ENCODE results near the gene DNALI1. TPM values are rescaled to one million over a fixed set of nuclear protein-coding genes. Genes with fewer than 3 reads are reported as not detected.

Gene DNALI1
- total RNA-seq, 4 donors from 2014 or later: 0.26 to 13.9 (median 3.9) TPM

- TF ChIP-seq CTCF (IDR thresholded peaks at IDR 0.05) (no peak), POLR2A (IDR thresholded peaks at IDR 0.05) (no peak)
- no peaks in the 10 kb centered on the region for H3K27me3 ChIP-seq
- no peaks in the 10 kb centered on the region for H3K36me3 ChIP-seq
- no peaks in the 10 kb centered on the region for H3K9me3 ChIP-seq
- intact Hi-C loops (cut with DNase I; ENCODE audit: low total_unique reads): no loop called here
- no peak overlapping the region for H3K27ac ChIP-seq
- H3K4me3 ChIP-seq: no peak overlapping the region
- DNase-seq: no peak
- peaks cover 6 to 12% of the 10 kb centered on the region in 2 donors for H3K4me1 ChIP-seq
Measured at GRCh38 chr1:37601441-37601840, 44.7 kb downstream of the DNALI1 start.

- H3K4me1 ChIP-seq: peaks cover 6 to 18% of the 10 kb centered on the region in 2 donors
- H3K4me3 ChIP-seq: no peak overlapping the region
- intact Hi-C loops (cut with DNase I; ENCODE audit: low total_unique reads): no loop called here
- DNase-seq: no peak
- TF ChIP-seq CTCF (IDR thresholded peaks at IDR 0.05) (peak; percentile 50 to 67 (median 57)), POLR2A (IDR thresholded peaks at IDR 0.05) (no peak)
- no peaks in the 10 kb centered on the region for H3K27me3 ChIP-seq
- no peaks in the 10 kb centered on the region for H3K9me3 ChIP-seq
- H3K36me3 ChIP-seq: no peaks in the 10 kb centered on the region
- no peak overlapping the region for H3K27ac ChIP-seq
Measured at GRCh38 chr1:37602750-37603694, 46.3 kb downstream of the DNALI1 start.

GRCh38 chr1:37605061-37605650, 48.4 kb downstream of the DNALI1 start:
- no peaks in the 10 kb centered on the region for H3K9me3 ChIP-seq
- no peak overlapping the region for H3K4me3 ChIP-seq
- H3K4me1 ChIP-seq: peaks cover 6 to 18% of the 10 kb centered on the region in 2 donors
- TF ChIP-seq POLR2A (IDR thresholded peaks at IDR 0.05) (no peak), CTCF (IDR thresholded peaks at IDR 0.05) (no peak)
- peak overlapping the region; percentile 81 to 87 for H3K27ac ChIP-seq
- H3K27me3 ChIP-seq: no peaks in the 10 kb centered on the region
- no peaks in the 10 kb centered on the region for H3K36me3 ChIP-seq
- DNase-seq: no peak
- intact Hi-C loops (cut with DNase I; ENCODE audit: low total_unique reads): loop anchor here (5.0 kb wide), 1 partner anchor 72 kb away; no protein-coding TSS in a partner anchor

- peak; percentile 82 to 83 for DNase-seq
- Histone ChIP-seq H3K4me1 (peaks cover 6 to 18% of the 10 kb centered on the region in 2 donors), H3K27me3 (no peaks in the 10 kb centered on the region), H3K36me3 (no peaks in the 10 kb centered on the region), H3K4me3 (no peak overlapping the region), H3K9me3 (no peaks in the 10 kb centered on the region), H3K27ac (peak overlapping the region; percentile 81 to 87)
- intact Hi-C loops (cut with DNase I; ENCODE audit: low total_unique reads): loop anchor here (5.0 kb wide), 1 partner anchor 71 kb away; no protein-coding TSS in a partner anchor
- TF ChIP-seq CTCF (IDR thresholded peaks at IDR 0.05): no peak
Measured at GRCh38 chr1:37605806-37606474, 49.2 kb downstream of the DNALI1 start.

All from uterus (tissue), 4 donors.